HepG2 (cell line): ENCODE measurements around the gene TMEM143. TPM values are rescaled to one million over a fixed set of nuclear protein-coding genes. Genes with fewer than 3 reads are reported as not detected.

Experiments
- ARNT2 ChIP-seq: sonication (generic); formaldehyde crosslinking; IDR thresholded peaks from 2 replicates; pipeline ENCODE4 v1.8.0; 2022; ENCODE audit warnings: mild to moderate bottlenecking, low read depth, missing genetic modification reagents, moderate library complexity
- BORCS8-MEF2B ChIP-seq: sonication (generic); formaldehyde crosslinking; IDR thresholded peaks from 2 replicates; pipeline ENCODE4 v1.8.0; 2022; ENCODE audit warnings: mild to moderate bottlenecking, missing genetic modification reagents
- GPN1 ChIP-seq: sonication (generic); formaldehyde crosslinking; IDR thresholded peaks from 2 replicates; pipeline ENCODE4 v1.5.1; 2020; ENCODE audit warnings: missing genetic modification reagents, borderline replicate concordance
- HMGXB3 ChIP-seq: sonication (generic); formaldehyde crosslinking; IDR thresholded peaks from 2 replicates; pipeline ENCODE4 v1.4.0; 2020; ENCODE audit warnings: missing genetic modification reagents, borderline replicate concordance
- KAT8 ChIP-seq: IDR thresholded peaks from 2 replicates; pipeline ENCODE4 v1.6.1; 2016; ENCODE audit warnings: missing genetic modification reagents, missing compliant biosample characterization
- NR2F6 ChIP-seq, 2 experiments: IDR thresholded peaks; 2 replicates each; pipeline ENCODE4 v1.6.1; 2016; ENCODE audit warnings: antibody characterized with exemption in 1 of 2, mild to moderate bottlenecking in 1 of 2
- RNF2 ChIP-seq: fragments of 450-650 bp; conservative IDR thresholded peaks from 2 replicates; pipeline ENCODE4 v1.6.1; 2016; ENCODE audit warnings: low read depth
- U2AF1 ChIP-seq: fragments of 200-400 bp; formaldehyde crosslinking; optimal IDR thresholded peaks from 2 replicates; pipeline ENCODE3; 2017; ENCODE audit warnings: mild to moderate bottlenecking, low read depth, low read length
- ZBTB20 ChIP-seq: sonication (generic); formaldehyde crosslinking; IDR thresholded peaks from 2 replicates; pipeline ENCODE4 v1.8.1; 2023; ENCODE audit warnings: missing genetic modification reagents, low read depth, mild to moderate bottlenecking, borderline replicate concordance
- ZNF292 ChIP-seq: sonication (generic); formaldehyde crosslinking; IDR thresholded peaks from 2 replicates; pipeline ENCODE4 v1.8.1; 2022; ENCODE audit warnings: mild to moderate bottlenecking, low read depth, missing genetic modification reagents, borderline replicate concordance
- ZNF510 ChIP-seq: sonication (generic); formaldehyde crosslinking; IDR thresholded peaks from 2 replicates; pipeline ENCODE4 v1.4.0; 2020; ENCODE audit warnings: low read depth, mild to moderate bottlenecking, missing genetic modification reagents
- ZNF513 ChIP-seq: sonication (generic); formaldehyde crosslinking; conservative IDR thresholded peaks from 2 replicates; pipeline ENCODE4 v1.5.0; 2020; ENCODE audit warnings: missing genetic modification reagents
- ZNF713 ChIP-seq: sonication (generic); formaldehyde crosslinking; IDR thresholded peaks from 2 replicates; pipeline ENCODE4 v1.4.0; 2020; ENCODE audit warnings: mild to moderate bottlenecking, missing genetic modification reagents
- ZNF891 ChIP-seq: sonication (generic); formaldehyde crosslinking; IDR thresholded peaks from 2 replicates; pipeline ENCODE4 v1.5.0; 2020; ENCODE audit warnings: mild to moderate bottlenecking, missing genetic modification reagents
- ZSCAN20 ChIP-seq: sonication (generic); formaldehyde crosslinking; IDR thresholded peaks from 2 replicates; pipeline ENCODE4 v1.4.0; 2020; ENCODE audit warnings: missing genetic modification reagents, mild to moderate bottlenecking, borderline replicate concordance
- polyA plus RNA-seq, 8 experiments: library from polyadenylated mRNA; depleted of rRNA in 3 of 8; stranded (reverse) in 7 of 8; unstranded in 1 of 8; fragments of >200 nt; fragmentation: Illumina TruSeq in 4 of 8; extraction: Trizol in 4 of 8; gene quantifications; 2 replicates each; pipeline versions ENCODE4 v1.2.1 to v1.2.3, GENCODE V29; 2011 to 2016; ENCODE audit warnings: low read depth in 4 of 8, missing spikeins in 1 of 8, mixed read lengths in 1 of 8; ENCODE audit not compliant: insufficient read depth in 1 of 8
- total RNA-seq, 5 experiments: library from RNA; depleted of rRNA; stranded (reverse); fragments of >200 nt; fragmentation: Illumina TruSeq; extraction: Trizol; gene quantifications; 2 replicates each; pipeline ENCODE4 v1.2.3, GENCODE V29; 2016; ENCODE audit warnings: low read depth in 1 of 5
- TF ChIP-seq, protein P1 (sequence below): sonication (generic); formaldehyde crosslinking; IDR thresholded peaks from 2 replicates; pipeline ENCODE4 v1.5.1; 2020; ENCODE audit warnings: missing genetic modification reagents, mild to moderate bottlenecking, borderline replicate concordance
- TF ChIP-seq, protein P2 (sequence below): sonication (generic); formaldehyde crosslinking; IDR thresholded peaks from 2 replicates; pipeline ENCODE4 v1.4.0; 2020; ENCODE audit warnings: missing genetic modification reagents

TMEM143 gene
- total and polyA plus RNA-seq, 2 of the 13 experiments (the other 11 are each of a cell fraction or from before 2014, with no cell fraction given) = 7.7 to 11.3 TPM

DNA sequence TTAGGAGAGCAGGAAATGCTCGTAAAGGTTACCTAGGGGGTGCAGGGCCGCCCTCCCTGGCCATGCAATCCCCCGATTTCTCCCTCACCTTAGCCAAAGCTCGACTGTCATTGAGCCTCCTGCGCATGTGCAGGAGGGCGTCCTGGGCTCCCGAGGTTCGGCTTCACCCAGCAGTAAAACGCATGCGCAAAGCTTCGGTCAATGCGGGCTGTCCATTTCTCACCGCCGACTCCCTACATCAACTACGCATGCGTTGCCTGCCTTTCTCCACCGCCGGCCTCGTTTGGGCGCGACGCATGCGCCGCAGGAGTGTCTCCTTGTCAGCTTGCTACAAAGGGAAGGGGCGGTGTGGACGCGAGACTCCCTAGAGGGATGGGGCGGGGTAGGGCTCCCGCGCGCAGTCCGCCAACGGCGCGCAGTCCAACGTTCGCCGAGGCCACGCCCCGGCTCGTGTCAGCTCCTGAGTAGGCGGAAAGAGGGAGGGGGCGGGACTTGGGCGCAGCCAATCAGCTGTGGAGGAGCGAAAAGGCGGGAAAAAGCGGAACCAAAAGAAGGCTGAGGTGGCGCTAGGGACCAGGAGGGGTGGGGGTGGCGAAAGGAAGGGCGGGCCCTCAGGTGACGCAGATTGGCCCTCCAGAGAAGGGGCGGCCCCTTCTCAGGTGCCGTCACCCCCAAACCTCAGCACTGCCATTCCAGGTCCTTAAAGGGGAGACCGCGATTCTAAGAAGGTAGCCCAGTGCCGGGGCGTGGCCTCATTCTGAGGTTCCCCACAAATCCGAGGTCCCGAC, at the start of gene TMEM143, which contains the start of gene SYNGR4 (continued):
- no peak for TF ChIP-seq HMGXB3
- TF ChIP-seq ZSCAN20 (CRISPR knock-in tag) = 0 out of 2 replicates have a peak, but pooled peaks have one; percentile 22
- 0 out of 2 replicates have a peak, but pooled peaks have one; percentile 37 for TF ChIP-seq ZBTB20 (CRISPR knock-in tag)
- peak; percentile 26; the same call in 1 of the 2 replicates for TF ChIP-seq ARNT2 (CRISPR knock-in tag)
- TF ChIP-seq, protein P1, sequence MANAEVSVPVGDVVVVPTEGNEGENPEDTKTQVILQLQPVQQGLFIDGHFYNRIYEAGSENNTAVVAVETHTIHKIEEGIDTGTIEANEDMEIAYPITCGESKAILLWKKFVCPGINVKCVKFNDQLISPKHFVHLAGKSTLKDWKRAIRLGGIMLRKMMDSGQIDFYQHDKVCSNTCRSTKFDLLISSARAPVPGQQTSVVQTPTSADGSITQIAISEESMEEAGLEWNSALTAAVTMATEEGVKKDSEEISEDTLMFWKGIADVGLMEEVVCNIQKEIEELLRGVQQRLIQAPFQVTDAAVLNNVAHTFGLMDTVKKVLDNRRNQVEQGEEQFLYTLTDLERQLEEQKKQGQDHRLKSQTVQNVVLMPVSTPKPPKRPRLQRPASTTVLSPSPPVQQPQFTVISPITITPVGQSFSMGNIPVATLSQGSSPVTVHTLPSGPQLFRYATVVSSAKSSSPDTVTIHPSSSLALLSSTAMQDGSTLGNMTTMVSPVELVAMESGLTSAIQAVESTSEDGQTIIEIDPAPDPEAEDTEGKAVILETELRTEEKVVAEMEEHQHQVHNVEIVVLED = peak; percentile 81
- TF ChIP-seq ZNF513 = no peak
- 0 out of 2 replicates have a peak, but pooled peaks have one; percentile 57 for TF ChIP-seq KAT8
- TF ChIP-seq ZNF891 (CRISPR knock-in tag) = 0 out of 2 replicates have a peak, but pooled peaks have one; percentile 55
- TF ChIP-seq ZNF713 (CRISPR knock-in tag) = no peak
- TF ChIP-seq, protein P2, sequence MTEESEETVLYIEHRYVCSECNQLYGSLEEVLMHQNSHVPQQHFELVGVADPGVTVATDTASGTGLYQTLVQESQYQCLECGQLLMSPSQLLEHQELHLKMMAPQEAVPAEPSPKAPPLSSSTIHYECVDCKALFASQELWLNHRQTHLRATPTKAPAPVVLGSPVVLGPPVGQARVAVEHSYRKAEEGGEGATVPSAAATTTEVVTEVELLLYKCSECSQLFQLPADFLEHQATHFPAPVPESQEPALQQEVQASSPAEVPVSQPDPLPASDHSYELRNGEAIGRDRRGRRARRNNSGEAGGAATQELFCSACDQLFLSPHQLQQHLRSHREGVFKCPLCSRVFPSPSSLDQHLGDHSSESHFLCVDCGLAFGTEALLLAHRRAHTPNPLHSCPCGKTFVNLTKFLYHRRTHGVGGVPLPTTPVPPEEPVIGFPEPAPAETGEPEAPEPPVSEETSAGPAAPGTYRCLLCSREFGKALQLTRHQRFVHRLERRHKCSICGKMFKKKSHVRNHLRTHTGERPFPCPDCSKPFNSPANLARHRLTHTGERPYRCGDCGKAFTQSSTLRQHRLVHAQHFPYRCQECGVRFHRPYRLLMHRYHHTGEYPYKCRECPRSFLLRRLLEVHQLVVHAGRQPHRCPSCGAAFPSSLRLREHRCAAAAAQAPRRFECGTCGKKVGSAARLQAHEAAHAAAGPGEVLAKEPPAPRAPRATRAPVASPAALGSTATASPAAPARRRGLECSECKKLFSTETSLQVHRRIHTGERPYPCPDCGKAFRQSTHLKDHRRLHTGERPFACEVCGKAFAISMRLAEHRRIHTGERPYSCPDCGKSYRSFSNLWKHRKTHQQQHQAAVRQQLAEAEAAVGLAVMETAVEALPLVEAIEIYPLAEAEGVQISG (CRISPR knock-in tag) = peak; percentile 54; the same call in 1 of the 2 replicates
- no peak for TF ChIP-seq U2AF1
- no peak for TF ChIP-seq GPN1 (CRISPR knock-in tag)
- peak; percentile 61; the same call in 1 of the 2 replicates for TF ChIP-seq RNF2
- TF ChIP-seq ZNF510 (CRISPR knock-in tag) = no peak; the same call in 1 of the 2 replicates
- peak; percentile 13; the same call in 1 of the 2 replicates for TF ChIP-seq NR2F6 (IDR thresholded peaks at IDR 0.05)
- no peak; the same call in 1 of the 2 replicates for TF ChIP-seq NR2F6 (CRISPR knock-in tag; IDR thresholded peaks at IDR 0.05)
- TF ChIP-seq ZNF292 (CRISPR knock-in tag) = no peak
- TF ChIP-seq BORCS8-MEF2B = peak; percentile 70; the same call in 1 of the 2 replicates
